Astrocyte (in vitro differentiated cells and primary cell): ENCODE data around the gene SEC31B. TPM values are rescaled to one million over a fixed set of nuclear protein-coding genes. Genes with fewer than 3 reads are reported as not detected.

Source experiments
- DNase-seq: peaks from one replicate; pipeline ENCODE4 v3.0.0-alpha.2; 2010; ENCODE audit warnings: low read depth
- FAIRE-seq: peaks from 2 replicates; lab custom pipeline; 2011; peaks lifted over from hg19 to GRCh38; lab: Jason Lieb, UNC
- H2AFZ ChIP-seq: 2 replicates; pipeline ENCODE4 v1.6.0; 2012; ENCODE audit warnings: low read depth, low read length, inconsistent platforms
- H3K27ac ChIP-seq: 2 replicates; pipeline ENCODE4 v1.5.1; 2011; ENCODE audit warnings: low read depth, low read length, inconsistent platforms
- H3K27me3 ChIP-seq: 2 replicates; pipeline ENCODE4 v1.6.0; 2011; ENCODE audit warnings: low read length, inconsistent platforms; ENCODE audit not compliant: insufficient read depth
- H3K36me3 ChIP-seq: 2 replicates; pipeline ENCODE4 v1.5.1; 2011; ENCODE audit warnings: low read length, inconsistent platforms; ENCODE audit not compliant: insufficient read depth
- H3K4me1 ChIP-seq: 2 replicates; pipeline ENCODE4 v1.5.1; 2011; ENCODE audit warnings: low read length, inconsistent platforms; ENCODE audit not compliant: insufficient read depth
- H3K4me2 ChIP-seq: 2 replicates; pipeline ENCODE4 v1.6.0; 2012; ENCODE audit warnings: low read length, inconsistent platforms
- H3K4me3 ChIP-seq: 2 replicates; pipeline ENCODE4 v1.5.1; 2011; ENCODE audit warnings: low read depth, mild to moderate bottlenecking, low read length, inconsistent platforms; ENCODE audit not compliant: insufficient read depth
- H3K79me2 ChIP-seq: 2 replicates; pipeline ENCODE4 v1.6.0; 2012; ENCODE audit warnings: mild to moderate bottlenecking, low read length, inconsistent platforms; ENCODE audit not compliant: insufficient read depth
- H3K9ac ChIP-seq: 2 replicates; pipeline ENCODE4 v1.6.0; 2012; ENCODE audit warnings: mild to moderate bottlenecking, low read length, inconsistent platforms
- H3K9me3 ChIP-seq: 2 replicates; pipeline ENCODE4 v1.5.1; 2012; ENCODE audit warnings: low read depth, mild to moderate bottlenecking, low read length, inconsistent platforms; ENCODE audit not compliant: insufficient read depth
- H4K20me1 ChIP-seq: 2 replicates; pipeline ENCODE4 v1.6.0; 2012; ENCODE audit warnings: low read length, inconsistent platforms; ENCODE audit not compliant: insufficient read depth
- H3K27ac Mint-ChIP-seq: one replicate; pipeline ENCODE4 v1.8.0; 2021; ENCODE audit warnings: mild to moderate bottlenecking, mixed read lengths; ENCODE audit not compliant: unreplicated experiment
- H3K27me3 Mint-ChIP-seq: one replicate; pipeline ENCODE4 v1.8.0; 2021; ENCODE audit warnings: low read depth, mixed read lengths; ENCODE audit not compliant: unreplicated experiment
- H3K36me3 Mint-ChIP-seq: one replicate; pipeline ENCODE4 v1.8.0; 2021; ENCODE audit warnings: low read depth, mixed read lengths; ENCODE audit not compliant: unreplicated experiment
- H3K4me1 Mint-ChIP-seq: one replicate; pipeline ENCODE4 v1.8.0; 2021; ENCODE audit warnings: low read depth, mixed read lengths; ENCODE audit not compliant: unreplicated experiment
- H3K4me3 Mint-ChIP-seq: one replicate; pipeline ENCODE4 v1.8.0; 2021; ENCODE audit warnings: mild to moderate bottlenecking, moderate library complexity, mixed read lengths; ENCODE audit not compliant: unreplicated experiment
- H3K9me3 Mint-ChIP-seq: one replicate; pipeline ENCODE4 v1.8.0; 2021; ENCODE audit warnings: mild to moderate bottlenecking, mixed read lengths; ENCODE audit not compliant: unreplicated experiment
- EZH2 ChIP-seq: IDR thresholded peaks from 2 replicates; pipeline ENCODE4 v1.6.1; 2012; ENCODE audit warnings: mild to moderate bottlenecking, low read length, inconsistent platforms; ENCODE audit not compliant: insufficient read depth
- total RNA-seq: library from RNA; stranded (reverse); gene quantifications from 2 replicates; pipeline ENCODE4 v1.2.1, GENCODE V29; 2021
- TF ChIP-seq, protein P1 (sequence below): IDR thresholded peaks from 2 replicates; pipeline ENCODE4 v1.5.1; 2011; ENCODE audit warnings: low read depth, mild to moderate bottlenecking, inconsistent platforms, low read length, moderate library complexity; ENCODE audit not compliant: insufficient read depth

SEC31B gene
- total RNA-seq, 1 donor from 2014 or later: 7.8 TPM

DNA sequence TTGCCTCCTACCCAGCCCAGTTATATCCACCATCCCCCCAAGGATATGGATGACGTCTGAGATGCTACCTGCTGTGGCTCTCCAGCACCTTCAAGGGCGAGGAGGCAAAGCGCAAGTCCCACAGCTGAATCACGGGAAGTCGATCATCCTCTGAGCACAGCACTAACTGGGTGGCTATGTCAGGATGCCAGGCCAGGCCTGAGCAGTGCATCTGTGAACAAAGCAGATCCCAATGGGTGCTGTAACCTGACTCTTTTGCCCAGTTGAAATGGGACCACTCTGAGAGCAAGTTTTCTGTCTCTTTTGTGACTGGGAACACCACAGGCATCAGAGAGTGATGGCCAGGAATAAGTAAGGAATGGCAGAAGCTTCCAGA, 12.3 kb downstream of the SEC31B start:
- Histone ChIP-seq H3K27me3 (no peaks in the 10 kb centered on the region), H3K4me1 (peaks cover 24% of the 10 kb centered on the region), H3K27ac (no peak overlapping the region), H3K9me3 (no peaks in the 10 kb centered on the region), H3K79me2 (no peaks in the 10 kb centered on the region), H3K4me2 (no peak overlapping the region), H2AFZ (no peak overlapping the region), H3K9ac (no peak overlapping the region), H3K36me3 (no peaks in the 10 kb centered on the region), H3K4me3 (no peak overlapping the region), H4K20me1 (no peaks in the 10 kb centered on the region)
- Mint-ChIP-seq H3K4me3 (no peak overlapping the region), H3K36me3 (peaks cover 17% of the 10 kb centered on the region), H3K9me3 (no peaks in the 10 kb centered on the region), H3K27ac (no peak overlapping the region), H3K4me1 (peaks cover 8% of the 10 kb centered on the region), H3K27me3 (peaks cover 12% of the 10 kb centered on the region)
- FAIRE-seq (no peak), DNase-seq (no peak)
- TF ChIP-seq, protein P1, sequence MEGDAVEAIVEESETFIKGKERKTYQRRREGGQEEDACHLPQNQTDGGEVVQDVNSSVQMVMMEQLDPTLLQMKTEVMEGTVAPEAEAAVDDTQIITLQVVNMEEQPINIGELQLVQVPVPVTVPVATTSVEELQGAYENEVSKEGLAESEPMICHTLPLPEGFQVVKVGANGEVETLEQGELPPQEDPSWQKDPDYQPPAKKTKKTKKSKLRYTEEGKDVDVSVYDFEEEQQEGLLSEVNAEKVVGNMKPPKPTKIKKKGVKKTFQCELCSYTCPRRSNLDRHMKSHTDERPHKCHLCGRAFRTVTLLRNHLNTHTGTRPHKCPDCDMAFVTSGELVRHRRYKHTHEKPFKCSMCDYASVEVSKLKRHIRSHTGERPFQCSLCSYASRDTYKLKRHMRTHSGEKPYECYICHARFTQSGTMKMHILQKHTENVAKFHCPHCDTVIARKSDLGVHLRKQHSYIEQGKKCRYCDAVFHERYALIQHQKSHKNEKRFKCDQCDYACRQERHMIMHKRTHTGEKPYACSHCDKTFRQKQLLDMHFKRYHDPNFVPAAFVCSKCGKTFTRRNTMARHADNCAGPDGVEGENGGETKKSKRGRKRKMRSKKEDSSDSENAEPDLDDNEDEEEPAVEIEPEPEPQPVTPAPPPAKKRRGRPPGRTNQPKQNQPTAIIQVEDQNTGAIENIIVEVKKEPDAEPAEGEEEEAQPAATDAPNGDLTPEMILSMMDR: no peak
- no peak for TF ChIP-seq EZH2

DNA sequence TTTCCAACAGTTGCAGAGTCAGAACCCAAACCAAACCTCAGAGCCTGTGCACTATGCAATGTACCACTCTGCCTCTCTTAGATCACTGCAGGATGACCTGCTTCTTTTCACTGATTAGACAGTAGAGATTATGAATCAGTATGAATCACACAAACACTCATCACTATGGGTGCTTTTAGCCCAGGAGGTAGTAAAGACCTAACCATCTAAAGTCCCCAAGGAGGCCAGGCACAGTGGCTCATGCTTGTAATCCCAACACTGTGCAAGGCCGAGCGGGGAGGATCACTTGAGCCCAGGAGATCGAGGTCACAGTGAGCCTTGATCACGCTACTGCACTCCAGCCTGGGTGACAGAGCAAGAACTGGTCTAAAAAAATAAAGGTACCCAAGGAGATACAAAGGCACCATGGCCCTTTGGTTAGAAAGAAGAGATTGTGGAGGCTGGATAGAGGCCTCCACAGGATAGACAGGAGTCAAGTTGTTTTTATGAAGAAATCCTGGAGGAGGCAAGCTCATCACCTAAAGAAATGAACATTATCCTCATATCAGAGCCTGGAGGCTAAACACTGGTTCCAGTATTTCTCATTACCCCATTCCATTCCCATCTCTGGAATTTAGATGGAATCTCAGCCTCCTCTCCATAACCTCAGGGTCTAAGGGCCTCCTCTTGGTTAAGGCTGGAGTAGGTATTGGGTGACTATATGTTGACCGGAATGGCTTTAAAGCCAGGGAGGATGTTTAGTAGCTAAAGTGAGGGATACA, 12.9 kb downstream of the SEC31B start:
- no peaks in the 10 kb centered on the region for H3K79me2 ChIP-seq
- H3K27me3 ChIP-seq: no peaks in the 10 kb centered on the region
- DNase-seq (peak; percentile 55), FAIRE-seq (peak; percentile 94)
- no peaks in the 10 kb centered on the region for H3K36me3 ChIP-seq
- H4K20me1 ChIP-seq: no peaks in the 10 kb centered on the region
- peak overlapping the region; percentile 23 for H3K4me2 ChIP-seq
- peaks cover 24% of the 10 kb centered on the region for H3K4me1 ChIP-seq
- Mint-ChIP-seq H3K4me3 (no peak overlapping the region), H3K27me3 (peaks cover 7% of the 10 kb centered on the region), H3K9me3 (no peaks in the 10 kb centered on the region), H3K27ac (no peak overlapping the region), H3K4me1 (peaks cover 8% of the 10 kb centered on the region), H3K36me3 (peaks cover 14% of the 10 kb centered on the region)
- H3K4me3 ChIP-seq: no peak overlapping the region
- H3K9me3 ChIP-seq: no peaks in the 10 kb centered on the region
- no peak for TF ChIP-seq EZH2
- TF ChIP-seq, protein P1: no peak
- no peak overlapping the region for H2AFZ ChIP-seq
- H3K9ac ChIP-seq: no peak overlapping the region
- H3K27ac ChIP-seq: peak overlapping the region; percentile 15

DNA sequence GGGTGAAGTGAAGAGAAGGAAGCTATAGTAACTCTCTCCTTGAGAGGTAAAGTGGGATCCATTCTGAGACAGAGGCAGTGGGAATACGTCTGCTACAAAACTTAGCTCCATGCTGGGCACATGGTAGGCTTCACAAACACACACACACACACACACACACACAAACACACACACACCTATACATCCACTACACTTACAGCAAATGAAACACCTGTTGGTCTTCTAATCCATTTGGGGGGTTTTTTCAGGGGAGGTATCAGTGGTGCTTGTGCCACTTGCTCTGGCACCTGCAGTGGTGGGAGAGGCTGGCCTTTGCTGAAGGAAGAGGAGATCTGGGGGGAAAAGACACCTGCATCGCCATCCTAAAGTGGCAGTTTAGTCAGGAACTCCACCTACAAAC, 14.5 kb downstream of the SEC31B start:
- Mint-ChIP-seq H3K4me1 (peaks cover 8% of the 10 kb centered on the region), H3K27ac (no peak overlapping the region)
- no peak for FAIRE-seq

More for the DNA sequence above, 14.5 kb downstream of the SEC31B start:
- Mint-ChIP-seq H3K9me3 (no peaks in the 10 kb centered on the region), H3K27me3 (peaks cover 6% of the 10 kb centered on the region), H3K4me3 (no peak overlapping the region), H3K36me3 (peaks cover 19% of the 10 kb centered on the region)
- Histone ChIP-seq H3K36me3 (no peaks in the 10 kb centered on the region), H4K20me1 (no peaks in the 10 kb centered on the region), H3K27me3 (no peaks in the 10 kb centered on the region), H3K4me2 (no peak overlapping the region), H3K9ac (no peak overlapping the region), H3K9me3 (no peaks in the 10 kb centered on the region), H3K4me3 (no peak overlapping the region), H3K27ac (no peak overlapping the region), H3K4me1 (peaks cover 24% of the 10 kb centered on the region), H2AFZ (no peak overlapping the region), H3K79me2 (no peaks in the 10 kb centered on the region)
- no peak for DNase-seq
- TF ChIP-seq, protein P1: no peak
- no peak for TF ChIP-seq EZH2
